ENCODE results near the gene ATP8A1. TPM values are rescaled to one million over a fixed set of nuclear protein-coding genes. Genes with fewer than 3 reads are reported as not detected.

ATP8A1 gene
- total RNA-seq, 4 donors from 2014 or later = 4.9 to 13.8 (median 5.2) TPM

DNA sequence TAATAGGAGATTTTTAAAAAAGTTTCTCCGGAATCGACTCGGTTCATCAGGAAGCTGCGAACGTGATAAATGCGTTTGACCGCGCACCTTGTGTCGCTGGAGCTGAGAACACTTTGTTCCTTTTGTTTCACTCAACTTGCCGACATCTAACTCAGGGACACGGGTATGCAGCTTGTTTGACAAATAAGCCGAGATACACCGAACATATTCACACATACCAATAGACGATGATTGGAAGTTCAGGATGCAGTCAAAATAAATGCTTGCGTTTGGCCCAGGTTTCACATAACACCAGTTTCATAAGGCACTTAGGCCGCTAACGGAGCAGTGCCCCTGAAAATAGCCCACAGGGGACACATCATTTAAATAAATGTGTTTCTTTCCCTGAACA lies 260.5 kb downstream of the ATP8A1 start:
- 54 to 58% methylated on average over 17 of the region's 17 CpGs for WGBS, 2 donors
- H3K4me3 ChIP-seq (ENCODE audit: low read depth, poor library complexity, severe bottlenecking) = no peak overlapping the region
- no peak for DNase-seq (ENCODE audit: low spot score in 2 of 2)
- no peak for TF ChIP-seq POLR2A (IDR thresholded peaks at IDR 0.05)
- TF ChIP-seq, protein P1, sequence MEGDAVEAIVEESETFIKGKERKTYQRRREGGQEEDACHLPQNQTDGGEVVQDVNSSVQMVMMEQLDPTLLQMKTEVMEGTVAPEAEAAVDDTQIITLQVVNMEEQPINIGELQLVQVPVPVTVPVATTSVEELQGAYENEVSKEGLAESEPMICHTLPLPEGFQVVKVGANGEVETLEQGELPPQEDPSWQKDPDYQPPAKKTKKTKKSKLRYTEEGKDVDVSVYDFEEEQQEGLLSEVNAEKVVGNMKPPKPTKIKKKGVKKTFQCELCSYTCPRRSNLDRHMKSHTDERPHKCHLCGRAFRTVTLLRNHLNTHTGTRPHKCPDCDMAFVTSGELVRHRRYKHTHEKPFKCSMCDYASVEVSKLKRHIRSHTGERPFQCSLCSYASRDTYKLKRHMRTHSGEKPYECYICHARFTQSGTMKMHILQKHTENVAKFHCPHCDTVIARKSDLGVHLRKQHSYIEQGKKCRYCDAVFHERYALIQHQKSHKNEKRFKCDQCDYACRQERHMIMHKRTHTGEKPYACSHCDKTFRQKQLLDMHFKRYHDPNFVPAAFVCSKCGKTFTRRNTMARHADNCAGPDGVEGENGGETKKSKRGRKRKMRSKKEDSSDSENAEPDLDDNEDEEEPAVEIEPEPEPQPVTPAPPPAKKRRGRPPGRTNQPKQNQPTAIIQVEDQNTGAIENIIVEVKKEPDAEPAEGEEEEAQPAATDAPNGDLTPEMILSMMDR (IDR thresholded peaks at IDR 0.05) = no peak
- intact Hi-C loops (cut with DNase I; ENCODE audit: low total_unique reads) = no loop called here

DNA sequence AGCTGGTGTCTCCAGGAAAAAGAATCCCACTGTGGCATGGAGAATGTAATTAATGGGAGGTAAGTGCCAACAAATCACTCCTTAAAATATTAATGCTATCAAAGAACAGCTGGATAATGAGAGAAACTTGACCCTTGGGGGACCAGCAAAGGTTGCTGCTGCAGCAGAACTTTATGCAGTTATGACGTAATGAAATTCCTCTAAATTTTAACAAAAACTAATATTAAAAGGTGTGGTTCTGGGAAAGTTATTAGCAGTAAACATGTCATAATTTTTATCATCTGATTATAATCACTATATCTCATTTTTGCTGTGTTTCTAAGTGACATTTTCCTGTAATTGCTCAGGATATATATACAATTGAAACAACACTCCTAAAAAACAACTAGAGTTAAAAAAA lies 261.3 kb downstream of the ATP8A1 start:
- intact Hi-C loops (cut with DNase I; ENCODE audit: low total_unique reads) = no loop called here
- no peak for DNase-seq (ENCODE audit: low spot score in 2 of 2)
- H3K4me3 ChIP-seq (ENCODE audit: low read depth, poor library complexity, severe bottlenecking) = no peak overlapping the region
- WGBS, 2 donors = 86 to 97% methylated on average over 1 of the region's 1 CpG
- TF ChIP-seq POLR2A (IDR thresholded peaks at IDR 0.05) = no peak
- TF ChIP-seq, protein P1 (IDR thresholded peaks at IDR 0.05) = no peak

DNA sequence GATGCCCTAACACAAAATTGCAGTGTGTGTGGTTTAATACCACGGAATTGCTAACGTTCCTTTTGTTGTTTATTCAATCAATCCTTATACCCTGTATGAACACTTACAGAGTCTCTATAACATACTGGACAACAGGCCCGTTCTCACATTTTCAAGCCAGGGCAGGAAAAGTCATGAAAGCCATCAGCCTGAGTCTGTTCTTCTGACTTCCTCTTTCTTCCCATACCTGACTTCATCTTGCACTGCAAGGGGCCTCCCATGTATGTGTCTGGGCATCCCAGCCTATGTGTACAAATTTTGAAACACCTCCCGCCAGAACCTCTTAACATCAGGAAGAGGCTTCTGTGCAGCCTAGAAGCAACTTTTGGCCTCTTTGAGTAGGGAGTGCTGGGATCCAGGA lies 264.5 kb downstream of the ATP8A1 start:
- H3K4me3 ChIP-seq (ENCODE audit: low read depth, poor library complexity, severe bottlenecking) = no peak overlapping the region
- no peak for DNase-seq (ENCODE audit: low spot score in 2 of 2)
- TF ChIP-seq, protein P1 (IDR thresholded peaks at IDR 0.05) = no peak
- TF ChIP-seq POLR2A (IDR thresholded peaks at IDR 0.05) = no peak
- WGBS, 2 donors = 88 to 93% methylated on average over 4 of the region's 4 CpGs
- intact Hi-C loops (cut with DNase I; ENCODE audit: low total_unique reads) = no loop called here

DNA sequence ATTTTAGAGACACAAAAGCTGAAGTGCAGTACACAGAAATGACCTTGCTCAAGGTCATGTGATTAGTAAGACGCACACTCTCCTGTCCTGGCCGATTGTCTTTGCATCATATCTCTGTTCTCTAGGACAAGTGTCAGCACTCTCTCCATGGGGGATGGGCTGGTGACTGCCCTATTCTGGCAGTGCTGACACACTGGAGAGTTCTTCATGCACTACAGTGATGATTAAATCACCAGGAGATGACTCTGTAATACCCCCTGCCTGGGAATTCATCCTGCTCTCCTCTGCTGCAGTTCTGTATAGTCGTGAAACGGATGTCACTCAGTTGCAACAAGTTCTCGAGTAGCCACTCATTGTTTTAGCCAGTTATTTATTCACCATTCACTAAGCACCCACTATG lies 264.9 kb downstream of the ATP8A1 start:
- no peak overlapping the region for H3K4me3 ChIP-seq (ENCODE audit: low read depth, poor library complexity, severe bottlenecking)
- intact Hi-C loops (cut with DNase I; ENCODE audit: low total_unique reads) = no loop called here
- TF ChIP-seq, protein P1 (IDR thresholded peaks at IDR 0.05) = no peak
- TF ChIP-seq POLR2A (IDR thresholded peaks at IDR 0.05) = no peak
- DNase-seq (ENCODE audit: low spot score in 2 of 2) = no peak
- WGBS, 2 donors = 67 to 71% methylated on average over 5 of the region's 5 CpGs

DNA sequence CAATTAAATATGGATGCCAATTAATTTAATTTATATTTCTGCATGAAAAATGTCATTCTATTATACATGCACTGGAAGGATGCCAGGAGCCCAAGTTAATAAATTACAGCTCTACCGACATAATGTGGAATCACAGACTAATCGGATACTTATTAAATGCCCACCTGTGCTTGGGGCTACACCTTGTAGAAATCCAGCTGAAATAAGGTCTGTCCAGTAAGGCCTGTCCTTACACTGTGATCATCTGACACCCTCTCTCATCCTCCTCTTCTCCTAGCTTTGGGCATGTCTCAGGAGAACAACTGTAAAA lies 265.6 kb downstream of the ATP8A1 start:
- no peak for DNase-seq (ENCODE audit: low spot score in 2 of 2)
- 53 to 69% methylated on average over 2 of the region's 2 CpGs for WGBS, 2 donors
- no peak overlapping the region for H3K4me3 ChIP-seq (ENCODE audit: low read depth, poor library complexity, severe bottlenecking)
- no peak for TF ChIP-seq POLR2A (IDR thresholded peaks at IDR 0.05)
- TF ChIP-seq, protein P1 (IDR thresholded peaks at IDR 0.05) = no peak
- intact Hi-C loops (cut with DNase I; ENCODE audit: low total_unique reads) = no loop called here

DNA sequence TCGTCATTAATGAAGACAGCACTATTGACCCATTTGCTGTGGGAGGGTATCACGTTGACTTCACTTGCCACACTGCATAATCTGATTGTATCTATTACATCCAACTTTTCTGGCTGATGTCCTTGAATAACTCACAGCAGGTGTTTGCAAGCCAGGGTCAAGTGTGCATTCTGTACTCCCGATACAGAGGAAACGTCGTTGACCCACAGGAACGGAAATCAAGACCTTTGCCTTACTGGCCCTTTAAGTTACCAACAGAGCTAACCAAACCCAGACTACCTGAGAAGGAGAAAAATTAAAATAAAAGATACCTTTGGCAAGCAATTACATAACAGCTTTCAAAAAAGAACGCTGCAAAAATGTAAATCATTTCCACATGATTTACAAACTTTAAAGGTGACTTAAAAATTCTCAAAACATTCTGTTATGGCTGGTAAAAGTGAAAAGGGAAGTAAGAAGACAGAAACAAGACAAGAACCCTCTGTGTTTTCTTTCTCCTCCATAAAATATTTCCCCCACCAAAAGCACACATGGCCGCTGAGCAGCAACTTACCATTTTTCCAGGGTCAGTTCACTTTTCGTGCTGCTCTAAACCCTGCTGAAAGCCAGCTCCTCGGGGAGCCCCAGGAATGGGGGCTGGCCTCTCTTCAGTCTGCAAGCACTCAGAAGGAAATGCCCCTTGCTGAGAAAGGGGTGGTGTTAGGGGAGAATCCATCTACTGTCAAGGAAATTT lies 266.1 kb downstream of the ATP8A1 start:
- 43 to 50% methylated on average over 10 of the region's 10 CpGs for WGBS, 2 donors
- H3K4me3 ChIP-seq (ENCODE audit: low read depth, poor library complexity, severe bottlenecking) = no peak overlapping the region
- TF ChIP-seq POLR2A (IDR thresholded peaks at IDR 0.05) = no peak
- TF ChIP-seq, protein P1 (IDR thresholded peaks at IDR 0.05) = no peak
- no peak for DNase-seq (ENCODE audit: low spot score in 2 of 2)
- intact Hi-C loops (cut with DNase I; ENCODE audit: low total_unique reads) = no loop called here
